ENCODE data around the gene TOX2.

GRCh38 chr20:44032583-44033331 is 118.1 kb downstream of the TOX2 start:
- TF ChIP-seq CTCF (IDR thresholded peaks at IDR 0.05 in 8 of 11, conservative IDR thresholded peaks at IDR 0.05 in 3 of 11) (no peak), POLR2AphosphoS5 (IDR thresholded peaks at IDR 0.05) (no peak)
